Tibial artery (tissue), 4 donors: ENCODE results near the gene ABCC5.

Experiments used
- DNase-seq, 2 donors: peaks; one replicate each; pipeline ENCODE4 v3.0.0-alpha.2; 2019
- H3K27ac ChIP-seq, 2 donors: fragments of 200-600 bp; sonication (generic) in 1 of 2; 1 replicate in 1 of 2; 2 replicates in 1 of 2; pipeline ENCODE4 v1.5.1; 2018 to 2019; ENCODE audit warnings: mild to moderate bottlenecking in 1 of 2
- H3K27me3 ChIP-seq, 2 donors: fragments of 200-600 bp; sonication (generic) in 1 of 2; one replicate each; pipeline versions ENCODE4 v1.5.1 to v1.6.0; 2016 to 2019
- H3K36me3 ChIP-seq, 3 donors: fragments of 200-600 bp; sonication (generic) in 2 of 3; one replicate each; pipeline ENCODE4 v1.5.1; 2016 to 2019; ENCODE audit warnings: mild to moderate bottlenecking in 2 of 3
- H3K4me1 ChIP-seq, 4 donors: fragments of 200-600 bp; sonication (generic) in 2 of 4; 1 replicate in 3 of 4; 2 replicates in 1 of 4; pipeline ENCODE4 v1.5.1; 2016 to 2019
- H3K4me3 ChIP-seq, 2 donors: fragments of 200-600 bp; sonication (generic) in 1 of 2; 1 replicate in 1 of 2; 2 replicates in 1 of 2; pipeline ENCODE4 v1.5.1; 2018 to 2019; ENCODE audit warnings: mild to moderate bottlenecking in 2 of 2
- H3K9me3 ChIP-seq, 3 donors: fragments of 200-600 bp; sonication (generic) in 1 of 3; one replicate each; pipeline ENCODE4 v1.5.1; 2016 to 2019
- intact Hi-C: fragments of 100-400 bp; cut with DNase I; formaldehyde crosslinking; loops from one replicate; pipeline ENCODE4 v1.15.0; 2023; ENCODE audit warnings: low total_unique reads
- TF ChIP-seq, protein P1 (sequence below), 2 experiments: fragments of 200-600 bp in 1 of 2; fragments of 450-650 bp in 1 of 2; IDR thresholded peaks; one replicate each; pipeline ENCODE4 v1.5.1; 2017 to 2019; ENCODE audit warnings: antibody characterized with exemption in 2 of 2, mild to moderate bottlenecking in 1 of 2, moderate library complexity in 1 of 2

ABCC5 gene

DNA sequence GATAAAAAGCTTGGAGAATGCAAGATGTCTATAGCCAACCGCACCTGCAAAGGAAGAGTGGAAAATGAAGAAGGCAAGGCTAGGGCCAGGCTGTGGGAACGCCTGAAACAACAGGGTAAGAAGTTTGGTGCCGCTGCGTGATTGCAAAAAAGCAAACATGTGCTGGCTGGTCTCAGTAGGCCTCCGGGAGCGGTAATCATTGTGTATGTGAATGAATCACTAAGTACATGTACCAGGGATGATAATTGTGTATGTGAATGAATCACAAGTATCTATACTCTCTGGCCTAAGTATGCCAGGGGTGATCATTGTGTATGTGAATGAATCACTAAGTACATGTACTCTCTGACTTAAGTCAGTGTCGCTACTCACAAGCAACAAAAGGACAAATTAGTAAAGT, 92.7 kb downstream of the ABCC5 start:
- peaks cover 68 to 98% (median 76%) of the 10 kb centered on the region in 3 donors for H3K36me3 ChIP-seq
- H3K4me1 ChIP-seq, result no peaks in the 10 kb centered on the region
- H3K27ac ChIP-seq, result no peak overlapping the region
- H3K9me3 ChIP-seq, result no peaks in the 10 kb centered on the region
- intact Hi-C loops, result no loop called here
- H3K4me3 ChIP-seq, result no peak overlapping the region
- no peak for DNase-seq
- H3K27me3 ChIP-seq, result no peaks in the 10 kb centered on the region
- TF ChIP-seq, protein P1, sequence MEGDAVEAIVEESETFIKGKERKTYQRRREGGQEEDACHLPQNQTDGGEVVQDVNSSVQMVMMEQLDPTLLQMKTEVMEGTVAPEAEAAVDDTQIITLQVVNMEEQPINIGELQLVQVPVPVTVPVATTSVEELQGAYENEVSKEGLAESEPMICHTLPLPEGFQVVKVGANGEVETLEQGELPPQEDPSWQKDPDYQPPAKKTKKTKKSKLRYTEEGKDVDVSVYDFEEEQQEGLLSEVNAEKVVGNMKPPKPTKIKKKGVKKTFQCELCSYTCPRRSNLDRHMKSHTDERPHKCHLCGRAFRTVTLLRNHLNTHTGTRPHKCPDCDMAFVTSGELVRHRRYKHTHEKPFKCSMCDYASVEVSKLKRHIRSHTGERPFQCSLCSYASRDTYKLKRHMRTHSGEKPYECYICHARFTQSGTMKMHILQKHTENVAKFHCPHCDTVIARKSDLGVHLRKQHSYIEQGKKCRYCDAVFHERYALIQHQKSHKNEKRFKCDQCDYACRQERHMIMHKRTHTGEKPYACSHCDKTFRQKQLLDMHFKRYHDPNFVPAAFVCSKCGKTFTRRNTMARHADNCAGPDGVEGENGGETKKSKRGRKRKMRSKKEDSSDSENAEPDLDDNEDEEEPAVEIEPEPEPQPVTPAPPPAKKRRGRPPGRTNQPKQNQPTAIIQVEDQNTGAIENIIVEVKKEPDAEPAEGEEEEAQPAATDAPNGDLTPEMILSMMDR (IDR thresholded peaks at IDR 0.05), result no peak

DNA sequence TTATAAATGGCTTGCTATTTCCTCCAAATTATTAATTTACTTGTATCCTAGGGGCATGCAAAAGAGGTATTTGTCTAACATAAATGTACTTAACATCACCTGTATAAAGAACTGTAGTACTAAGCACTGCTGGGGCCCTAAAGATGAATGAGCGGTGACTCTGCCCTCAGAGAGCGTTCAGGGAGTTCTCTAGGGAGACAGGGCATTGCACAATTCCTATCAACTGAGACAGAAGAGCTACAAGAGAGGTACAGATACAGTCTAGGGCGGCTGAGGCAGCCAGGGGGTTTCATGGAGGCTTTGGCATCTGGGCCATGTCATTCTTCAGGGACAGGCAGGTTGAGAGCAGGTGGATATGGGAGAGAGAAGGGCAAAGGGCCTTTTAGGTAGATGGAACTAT, 93.1 kb downstream of the ABCC5 start:
- no peak for DNase-seq
- no peak overlapping the region for H3K4me3 ChIP-seq
- H3K27ac ChIP-seq, result no peak overlapping the region
- peaks cover 73 to 98% (median 80%) of the 10 kb centered on the region in 3 donors for H3K36me3 ChIP-seq
- no peaks in the 10 kb centered on the region for H3K27me3 ChIP-seq
- no peaks in the 10 kb centered on the region for H3K4me1 ChIP-seq
- TF ChIP-seq, protein P1 (IDR thresholded peaks at IDR 0.05), result no peak
- intact Hi-C loops, result no loop called here
- H3K9me3 ChIP-seq, result no peaks in the 10 kb centered on the region

DNA sequence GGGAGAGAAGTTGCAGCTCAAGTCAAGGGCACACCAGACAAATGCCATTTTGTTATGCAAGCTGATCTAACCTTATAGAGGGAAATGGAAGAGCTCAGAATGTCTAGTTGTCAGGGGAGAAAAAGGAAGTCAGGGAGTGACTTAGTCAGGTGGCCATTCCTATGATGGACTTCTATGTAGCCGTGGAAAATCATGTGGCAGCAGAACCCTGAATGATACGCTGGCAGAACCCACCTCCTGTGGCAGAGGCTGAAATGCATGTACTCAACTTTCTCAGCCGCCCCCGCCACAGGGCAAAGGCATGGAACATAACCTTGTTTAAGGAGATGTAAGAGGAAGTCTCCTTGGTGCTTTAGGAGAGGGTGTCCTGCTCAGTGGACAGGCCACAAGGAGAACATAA, 95.3 kb downstream of the ABCC5 start:
- no peak overlapping the region for H3K4me3 ChIP-seq
- peaks cover 57 to 78% (median 63%) of the 10 kb centered on the region in 3 donors for H3K36me3 ChIP-seq
- DNase-seq, result no peak
- H3K4me1 ChIP-seq, result no peaks in the 10 kb centered on the region
- H3K27ac ChIP-seq, result no peak overlapping the region
- intact Hi-C loops, result no loop called here
- no peaks in the 10 kb centered on the region for H3K27me3 ChIP-seq
- TF ChIP-seq, protein P1 (IDR thresholded peaks at IDR 0.05), result no peak
- no peaks in the 10 kb centered on the region for H3K9me3 ChIP-seq

DNA sequence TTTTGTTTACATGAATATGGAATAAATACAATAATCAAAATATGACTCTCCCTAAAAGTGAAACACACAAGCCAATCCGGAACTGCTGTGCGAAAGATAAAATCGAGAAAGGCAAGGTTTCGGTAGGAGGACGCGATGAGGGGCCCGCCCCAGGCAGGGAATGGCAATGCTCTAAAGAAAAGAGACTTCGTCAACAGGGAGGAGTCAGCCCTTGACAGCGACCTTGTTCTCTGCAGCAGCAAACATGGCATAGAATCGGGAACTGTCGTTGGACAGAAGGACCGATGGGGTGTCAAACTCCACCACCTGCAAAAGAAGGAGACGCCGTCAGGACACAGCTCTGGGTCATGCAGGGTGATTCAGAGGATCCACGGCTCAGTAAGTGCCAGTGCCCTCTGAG, 96.6 kb downstream of the ABCC5 start:
- no peak for DNase-seq
- Histone ChIP-seq H3K27me3 (no peaks in the 10 kb centered on the region), H3K9me3 (no peaks in the 10 kb centered on the region), H3K27ac (no peak overlapping the region), H3K36me3 (peaks cover 45 to 65% (median 50%) of the 10 kb centered on the region in 3 donors), H3K4me3 (no peak overlapping the region), H3K4me1 (no peaks in the 10 kb centered on the region)
- TF ChIP-seq, protein P1 (IDR thresholded peaks at IDR 0.05), result no peak
- intact Hi-C loops, result no loop called here

DNA sequence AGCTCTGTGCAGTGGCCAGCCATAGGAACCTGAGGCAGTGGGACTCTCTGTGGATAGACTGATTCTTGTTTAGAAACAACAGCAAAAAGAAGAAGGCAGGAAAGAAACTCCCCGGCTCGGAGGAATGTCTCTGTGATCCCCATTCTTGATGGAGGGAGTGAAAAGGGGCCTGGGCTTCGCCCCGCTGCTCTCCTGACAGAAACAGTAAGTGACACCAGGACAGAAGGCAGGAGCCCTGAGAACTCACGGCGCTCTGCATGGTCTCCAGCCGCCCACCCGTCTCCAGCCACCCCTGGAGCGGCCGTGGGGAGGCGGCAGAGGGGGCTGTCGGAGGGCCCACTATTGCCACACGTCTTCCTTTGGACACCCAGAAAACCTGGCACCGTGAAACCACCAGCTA, 97.3 kb downstream of the ABCC5 start:
- intact Hi-C loops, result no loop called here
- no peaks in the 10 kb centered on the region for H3K9me3 ChIP-seq
- H3K4me3 ChIP-seq, result no peak overlapping the region
- peaks cover 39 to 58% (median 47%) of the 10 kb centered on the region in 3 donors for H3K36me3 ChIP-seq
- no peaks in the 10 kb centered on the region for H3K27me3 ChIP-seq
- DNase-seq, result no peak
- no peak overlapping the region for H3K27ac ChIP-seq
- TF ChIP-seq, protein P1 (IDR thresholded peaks at IDR 0.05), result no peak
- no peaks in the 10 kb centered on the region for H3K4me1 ChIP-seq

DNA sequence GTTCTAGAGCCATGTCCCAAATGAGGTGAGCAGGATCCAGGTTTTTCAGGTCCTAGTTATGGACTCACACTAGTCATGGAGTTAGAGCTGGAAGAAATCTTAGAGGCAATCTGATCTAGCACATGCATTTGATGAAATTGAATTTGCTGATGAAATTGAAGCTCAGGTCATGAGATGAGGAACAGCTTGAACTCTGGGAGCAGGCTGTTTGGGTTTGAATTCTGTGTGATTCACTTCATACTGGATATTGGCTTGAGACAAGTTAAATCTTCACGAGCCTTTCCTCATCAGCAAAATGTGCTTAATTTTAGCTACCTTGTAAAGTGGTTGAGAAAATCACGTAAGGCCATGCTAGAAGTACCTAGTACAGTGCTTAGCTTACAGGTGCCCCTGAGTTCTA, 99.5 kb downstream of the ABCC5 start:
- Histone ChIP-seq H3K27me3 (no peaks in the 10 kb centered on the region), H3K4me1 (no peaks in the 10 kb centered on the region), H3K27ac (no peak overlapping the region), H3K9me3 (no peaks in the 10 kb centered on the region), H3K4me3 (no peak overlapping the region), H3K36me3 (peaks cover 25 to 36% (median 29%) of the 10 kb centered on the region in 3 donors)
- TF ChIP-seq, protein P1 (IDR thresholded peaks at IDR 0.05), result no peak
- DNase-seq, result no peak
- intact Hi-C loops, result no loop called here
